HepG2 (cell line): Measurements from ENCODE around the gene FCRLA. TPM values are rescaled to one million over a fixed set of nuclear protein-coding genes. Genes with fewer than 3 reads are reported as not detected.

Experiments
- ATAC-seq: fragments of 200-7000 bp; cut with Tn5 transposase; 3 replicates; pipeline ENCODE4 v1.9.1; 2020; ENCODE audit warnings: mild to moderate bottlenecking, moderate library complexity
- BruUV-seq: library from RNA; stranded (reverse); fragments of 400-500 nt; replicated peaks from 2 replicates; lab custom pipeline; 2021; lab: Mats Ljungman, UMichigan
- CTCF ChIA-PET: fragments of 300-600 bp; formaldehyde crosslinking; extraction: SDS; loops from one replicate; lab custom pipeline; 2021; ENCODE audit warnings: low total read pairs, inconsistent platforms, low intra/inter-chr PET ratio; lab: Yijun Ruan, JAX
- POLR2A ChIA-PET: fragments of 350-600 bp; sonication (Branson Sonifier 250); formaldehyde crosslinking; loops from one replicate; lab custom pipeline; 2020; ENCODE audit warnings: antibody characterized with exemption, inconsistent platforms; lab: Yijun Ruan, JAX
- DNase-seq: peaks from one replicate; pipeline ENCODE4 v3.0.0-alpha.2; 2015; ENCODE audit warnings: low spot score
- FAIRE-seq: peaks from 3 replicates; lab custom pipeline; 2011; peaks lifted over from hg19 to GRCh38; lab: Jason Lieb, UNC
- H2AFZ ChIP-seq: one replicate; pipeline ENCODE4 v1.6.1; 2011; ENCODE audit warnings: low read length, inconsistent platforms
- H3K27ac ChIP-seq: fragments of 300-600 bp; 3 replicates; pipeline ENCODE4 v1.8.0; 2011; ENCODE audit warnings: mixed run types, mild to moderate bottlenecking, mixed read lengths, low read length, inconsistent platforms; ENCODE audit not compliant: insufficient read depth; ENCODE audit errors: extremely low read length
- H3K27me3 ChIP-seq, 2 experiments: fragments of 200-600 bp in 1 of 2; 2 replicates in 1 of 2; 3 replicates in 1 of 2; pipeline versions ENCODE4 v1.6.0 to v1.8.0; 2011; ENCODE audit warnings: low read length in 2 of 2, mild to moderate bottlenecking in 2 of 2, moderate library complexity in 2 of 2, inconsistent platforms in 1 of 2; ENCODE audit not compliant: insufficient read depth in 2 of 2, control insufficient read depth in 1 of 2
- H3K36me3 ChIP-seq, 2 experiments: fragments of 200-600 bp in 1 of 2; replicated peaks in 1 of 2; 2 replicates in 1 of 2; 3 replicates in 1 of 2; pipeline versions ENCODE4 v1.5.1 to v1.8.0; 2011; ENCODE audit warnings: low read length in 2 of 2, inconsistent platforms in 1 of 2; ENCODE audit not compliant: insufficient read depth in 2 of 2, control insufficient read depth in 1 of 2
- H3K4me1 ChIP-seq: 2 replicates; pipeline ENCODE4 v1.5.1; 2012; ENCODE audit warnings: low read length, inconsistent platforms; ENCODE audit not compliant: insufficient read depth
- H3K4me2 ChIP-seq: 2 replicates; pipeline ENCODE4 v1.6.0; 2011; ENCODE audit warnings: low read depth, low read length, inconsistent platforms
- H3K4me3 ChIP-seq, 3 experiments: fragments of 200-600 bp in 1 of 3; sonication (generic), shearing (Covaris generic) in 1 of 3; replicated peaks in 1 of 3; 2 replicates each; pipeline ENCODE4 v1.5.1; 2011 to 2016; ENCODE audit warnings: low read length in 3 of 3, inconsistent platforms in 2 of 3, low read depth in 2 of 3, mild to moderate bottlenecking in 2 of 3, control low read depth in 1 of 3, mixed read lengths in 1 of 3; ENCODE audit not compliant: insufficient read depth in 1 of 3
- H3K79me2 ChIP-seq: one replicate; pipeline ENCODE4 v1.6.1; 2011; ENCODE audit warnings: low read length, inconsistent platforms; ENCODE audit not compliant: insufficient read depth
- H3K9ac ChIP-seq: 2 replicates; pipeline ENCODE4 v1.6.0; 2011; ENCODE audit warnings: mild to moderate bottlenecking, low read depth, low read length, inconsistent platforms; ENCODE audit not compliant: insufficient read depth
- H3K9me3 ChIP-seq: 2 replicates; pipeline ENCODE4 v1.5.1; 2012; ENCODE audit warnings: mild to moderate bottlenecking, low read length
- H4K20me1 ChIP-seq: 2 replicates; pipeline ENCODE4 v1.6.0; 2011; ENCODE audit warnings: inconsistent platforms, mild to moderate bottlenecking, low read length, moderate library complexity; ENCODE audit not compliant: insufficient read depth
- HDAC6 ChIP-seq: fragments of 200-600 bp; sonication (generic); IDR thresholded peaks from 2 replicates; pipeline ENCODE4 v1.7.0; 2017; ENCODE audit warnings: mild to moderate bottlenecking, antibody characterized with exemption, low read length, low read depth
- HOXA9 ChIP-seq: sonication (generic); formaldehyde crosslinking; IDR thresholded peaks from 2 replicates; pipeline ENCODE4 v1.8.1; 2022; ENCODE audit warnings: missing genetic modification reagents, mild to moderate bottlenecking, moderate library complexity, borderline replicate concordance
- JDP2 ChIP-seq: sonication (generic); formaldehyde crosslinking; IDR thresholded peaks from 2 replicates; pipeline ENCODE4 v1.8.1; 2022; ENCODE audit warnings: missing genetic modification reagents, borderline replicate concordance
- MAZ ChIP-seq, 2 experiments: sonication (generic) in 1 of 2; formaldehyde crosslinking in 1 of 2; IDR thresholded peaks; 2 replicates each; pipeline versions ENCODE4 v1.5.0 to v1.6.1; 2012 to 2020; ENCODE audit warnings: low read depth in 2 of 2, mild to moderate bottlenecking in 2 of 2, borderline replicate concordance in 1 of 2, improper control_type of control experiment in 1 of 2, low read length in 1 of 2, missing genetic modification reagents in 1 of 2, moderate library complexity in 1 of 2
- NRL ChIP-seq: sonication (generic); formaldehyde crosslinking; IDR thresholded peaks from 2 replicates; pipeline ENCODE4 v1.5.0; 2020; ENCODE audit warnings: missing genetic modification reagents, mild to moderate bottlenecking, moderate library complexity, borderline replicate concordance
- PHF20 ChIP-seq: sonication (generic); formaldehyde crosslinking; IDR thresholded peaks from 2 replicates; pipeline ENCODE4 v1.5.0; 2020; ENCODE audit warnings: mild to moderate bottlenecking, missing genetic modification reagents
- SIX1 ChIP-seq: sonication (generic); formaldehyde crosslinking; IDR thresholded peaks from 2 replicates; pipeline ENCODE4 v1.4.0; 2020; ENCODE audit warnings: missing genetic modification reagents, borderline replicate concordance
- TEAD3 ChIP-seq: optimal IDR thresholded peaks from 2 replicates; pipeline ENCODE3; 2016; ENCODE audit warnings: borderline replicate concordance
- ZNF451 ChIP-seq: sonication (generic); formaldehyde crosslinking; IDR thresholded peaks from 2 replicates; pipeline ENCODE4 v1.5.0; 2020; ENCODE audit warnings: mild to moderate bottlenecking, missing genetic modification reagents
- ZNF557 ChIP-seq: sonication (generic); formaldehyde crosslinking; IDR thresholded peaks from 2 replicates; pipeline ENCODE4 v1.4.0; 2020; ENCODE audit warnings: missing genetic modification reagents
- ZNF652 ChIP-seq: IDR thresholded peaks from 2 replicates; pipeline ENCODE4 v1.6.1; 2016; ENCODE audit warnings: low read depth, borderline replicate concordance
- ZNF772 ChIP-seq: sonication (generic); formaldehyde crosslinking; IDR thresholded peaks from 2 replicates; pipeline ENCODE4 v1.5.0; 2020; ENCODE audit warnings: mild to moderate bottlenecking, missing genetic modification reagents
- ZNF878 ChIP-seq: sonication (generic); formaldehyde crosslinking; IDR thresholded peaks from 2 replicates; pipeline ENCODE4 v1.8.1; 2023; ENCODE audit warnings: mild to moderate bottlenecking, missing genetic modification reagents, moderate library complexity
- ZSCAN9 ChIP-seq: IDR thresholded peaks from 2 replicates; pipeline ENCODE4 v1.6.1; 2016; ENCODE audit warnings: borderline replicate concordance
- WGBS: methylation state at CpG from one replicate; pipeline ENCODE4 v1.1.6; 2017; ENCODE audit warnings: low lambda C conversion rate; 5-methylcytosine and 5-hydroxymethylcytosine counted together
- in situ Hi-C: cut with HindIII; loops from 2 replicates; pipeline ENCODE4 v1.10.0; 2017; ENCODE audit warnings: low pct_unique_long_range_greater_than_20kb; ENCODE audit not compliant: extremely low pct_ligation_motif_present
- intact Hi-C: fragments of 100-400 bp; cut with micrococcal nuclease; formaldehyde crosslinking; loops from one replicate; pipeline ENCODE4 v1.10.0; 2022; ENCODE audit not compliant: unreplicated experiment
- polyA plus RNA-seq, 8 experiments: library from polyadenylated mRNA; depleted of rRNA in 3 of 8; stranded (reverse) in 7 of 8; unstranded in 1 of 8; fragments of >200 nt; fragmentation: Illumina TruSeq in 4 of 8; extraction: Trizol in 4 of 8; gene quantifications; 2 replicates each; pipeline versions ENCODE4 v1.2.1 to v1.2.3, GENCODE V29; 2011 to 2016; ENCODE audit warnings: low read depth in 4 of 8, missing spikeins in 1 of 8, mixed read lengths in 1 of 8; ENCODE audit not compliant: insufficient read depth in 1 of 8
- total RNA-seq, 5 experiments: library from RNA; depleted of rRNA; stranded (reverse); fragments of >200 nt; fragmentation: Illumina TruSeq; extraction: Trizol; gene quantifications; 2 replicates each; pipeline ENCODE4 v1.2.3, GENCODE V29; 2016; ENCODE audit warnings: low read depth in 1 of 5
- TF ChIP-seq, protein P1 (sequence below): sonication (generic); formaldehyde crosslinking; IDR thresholded peaks from 2 replicates; pipeline ENCODE4 v1.4.0; 2020; ENCODE audit warnings: missing genetic modification reagents
- TF ChIP-seq, protein P2 (sequence below): fragments of 450-650 bp; IDR thresholded peaks from 2 replicates; pipeline ENCODE4 v1.6.1; 2017

The FCRLA gene
- total and polyA plus RNA-seq, 2 of the 13 experiments (the other 11 are each of a cell fraction or from before 2014, with no cell fraction given), result not detected

DNA sequence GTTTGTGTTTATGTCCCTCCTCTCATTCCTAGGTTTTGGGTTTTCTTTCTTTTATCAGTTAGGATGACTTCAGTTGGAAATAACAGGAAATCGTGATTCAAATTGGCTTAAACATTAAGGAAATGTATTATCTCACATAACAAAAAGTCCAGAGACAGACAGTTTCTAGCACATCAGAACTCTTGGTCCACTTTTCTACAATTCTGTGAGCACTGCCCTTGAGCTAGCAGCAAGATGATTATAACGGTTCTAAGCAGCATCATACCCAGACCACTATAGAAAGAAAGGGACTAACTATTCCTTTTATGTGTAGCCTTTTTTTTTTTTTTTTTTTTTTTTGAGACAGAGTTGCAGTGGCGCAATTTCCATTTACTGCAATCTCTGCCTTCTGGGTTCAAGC, 25.1 kb upstream of the FCRLA start (continued):
- TF ChIP-seq JDP2 (CRISPR knock-in tag) (no peak), HDAC6 (no peak), ZNF772 (no peak), ZSCAN9 (CRISPR knock-in tag) (no peak), SIX1 (CRISPR knock-in tag) (no peak), TEAD3 (CRISPR knock-in tag) (no peak)
- TF ChIP-seq, protein P1, sequence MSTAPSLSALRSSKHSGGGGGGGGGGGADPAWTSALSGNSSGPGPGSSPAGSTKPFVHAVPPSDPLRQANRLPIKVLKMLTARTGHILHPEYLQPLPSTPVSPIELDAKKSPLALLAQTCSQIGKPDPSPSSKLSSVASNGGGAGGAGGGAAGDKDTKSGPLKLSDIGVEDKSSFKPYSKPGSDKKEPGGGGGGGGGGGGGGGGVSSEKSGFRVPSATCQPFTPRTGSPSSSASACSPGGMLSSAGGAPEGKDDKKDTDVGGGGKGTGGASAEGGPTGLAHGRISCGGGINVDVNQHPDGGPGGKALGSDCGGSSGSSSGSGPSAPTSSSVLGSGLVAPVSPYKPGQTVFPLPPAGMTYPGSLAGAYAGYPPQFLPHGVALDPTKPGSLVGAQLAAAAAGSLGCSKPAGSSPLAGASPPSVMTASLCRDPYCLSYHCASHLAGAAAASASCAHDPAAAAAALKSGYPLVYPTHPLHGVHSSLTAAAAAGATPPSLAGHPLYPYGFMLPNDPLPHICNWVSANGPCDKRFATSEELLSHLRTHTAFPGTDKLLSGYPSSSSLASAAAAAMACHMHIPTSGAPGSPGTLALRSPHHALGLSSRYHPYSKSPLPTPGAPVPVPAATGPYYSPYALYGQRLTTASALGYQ (CRISPR knock-in tag), result no peak
- TF ChIP-seq, protein P2, sequence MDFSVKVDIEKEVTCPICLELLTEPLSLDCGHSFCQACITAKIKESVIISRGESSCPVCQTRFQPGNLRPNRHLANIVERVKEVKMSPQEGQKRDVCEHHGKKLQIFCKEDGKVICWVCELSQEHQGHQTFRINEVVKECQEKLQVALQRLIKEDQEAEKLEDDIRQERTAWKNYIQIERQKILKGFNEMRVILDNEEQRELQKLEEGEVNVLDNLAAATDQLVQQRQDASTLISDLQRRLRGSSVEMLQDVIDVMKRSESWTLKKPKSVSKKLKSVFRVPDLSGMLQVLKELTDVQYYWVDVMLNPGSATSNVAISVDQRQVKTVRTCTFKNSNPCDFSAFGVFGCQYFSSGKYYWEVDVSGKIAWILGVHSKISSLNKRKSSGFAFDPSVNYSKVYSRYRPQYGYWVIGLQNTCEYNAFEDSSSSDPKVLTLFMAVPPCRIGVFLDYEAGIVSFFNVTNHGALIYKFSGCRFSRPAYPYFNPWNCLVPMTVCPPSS, result no peak

- in situ Hi-C loops, result no loop called here
- no peak for FAIRE-seq
- TF ChIP-seq NRL (CRISPR knock-in tag) (no peak), PHF20 (CRISPR knock-in tag) (no peak), HOXA9 (CRISPR knock-in tag) (no peak), ZNF557 (no peak), MAZ (IDR thresholded peaks at IDR 0.05; ENCODE audit: borderline replicate concordance, low read depth, low read length) (no peak), MAZ (CRISPR knock-in tag; IDR thresholded peaks at IDR 0.05; ENCODE audit: low read depth) (no peak), ZNF451 (CRISPR knock-in tag) (no peak), ZNF878 (CRISPR knock-in tag) (no peak), ZNF652 (CRISPR knock-in tag) (no peak)
- TF ChIP-seq, all 625 proteins: peak for 0
- Histone ChIP-seq H3K4me2 (no peak overlapping the region), H3K27ac (no peak overlapping the region), H3K9me3 (no peaks in the 10 kb centered on the region), H3K36me3 (no peaks in the 10 kb centered on the region), H3K9ac (no peak overlapping the region), H3K4me1 (no peaks in the 10 kb centered on the region), H3K79me2 (no peaks in the 10 kb centered on the region), H4K20me1 (no peaks in the 10 kb centered on the region), H3K4me3 (no peak overlapping the region), H2AFZ (no peak overlapping the region), H3K27me3 (no peaks in the 10 kb centered on the region)
- DNase-seq (no peak), ATAC-seq (no peak)
- intact Hi-C loops, result no loop called here
- POLR2A ChIA-PET, result no interaction called here
- WGBS, result 40% methylated on average over 3 of the region's 3 CpGs
- CTCF ChIA-PET, result no interaction called here
- no TSS peak for BruUV-seq
Observed at GRCh38 chr1:161688946-161689345, 18.1 kb upstream of the FCRLA start.
